ENCODE data around the gene LRRN4CL.
A peak's percentile ranks its signal among the peaks of the same experiment; 100 is the strongest.
"Not testable (repeated sequence)": the region's sequence is repeated elsewhere in the genome, so short reads cannot be mapped to it uniquely, and the experiment has no call there.

The LRRN4CL gene

DNA sequence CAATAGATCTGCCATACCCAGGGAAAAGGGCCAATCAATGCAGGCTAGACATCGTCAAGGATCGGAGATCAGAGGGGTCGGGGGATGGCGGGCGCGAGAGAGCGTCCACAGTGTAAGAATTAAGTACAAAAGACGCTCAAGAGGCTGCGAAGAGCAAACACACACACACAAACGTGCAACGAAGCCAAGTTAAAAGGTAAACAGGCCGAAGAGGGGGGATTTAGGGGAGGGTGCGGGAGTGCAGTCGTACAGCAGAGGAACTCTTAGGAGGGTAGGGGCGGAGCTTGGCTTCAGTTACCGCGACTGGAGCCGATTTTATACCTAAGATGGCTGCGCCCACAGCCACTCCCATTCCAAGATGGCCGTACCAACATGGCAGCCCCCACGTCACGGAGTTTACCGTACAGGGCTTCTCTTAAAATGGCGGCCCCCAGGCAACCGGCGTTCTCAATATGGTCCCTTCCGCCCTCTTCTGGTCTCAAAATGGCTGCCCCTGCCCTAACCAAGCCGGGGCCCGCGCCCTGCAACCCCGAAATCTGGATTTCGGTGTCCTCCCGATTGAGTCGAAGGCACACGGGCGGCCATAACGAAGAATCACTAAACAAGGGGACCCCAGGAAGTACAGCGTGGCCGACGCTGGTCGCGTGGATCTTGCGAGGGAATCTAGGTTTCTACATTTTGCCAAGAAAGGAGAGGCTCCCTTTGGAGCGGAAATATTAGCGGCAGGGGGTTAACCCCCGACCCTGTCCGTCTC is 20.1 kb upstream of the LRRN4CL start:
- DNase-seq (ENCODE audit: low read depth): peak; percentile 94

DNA sequence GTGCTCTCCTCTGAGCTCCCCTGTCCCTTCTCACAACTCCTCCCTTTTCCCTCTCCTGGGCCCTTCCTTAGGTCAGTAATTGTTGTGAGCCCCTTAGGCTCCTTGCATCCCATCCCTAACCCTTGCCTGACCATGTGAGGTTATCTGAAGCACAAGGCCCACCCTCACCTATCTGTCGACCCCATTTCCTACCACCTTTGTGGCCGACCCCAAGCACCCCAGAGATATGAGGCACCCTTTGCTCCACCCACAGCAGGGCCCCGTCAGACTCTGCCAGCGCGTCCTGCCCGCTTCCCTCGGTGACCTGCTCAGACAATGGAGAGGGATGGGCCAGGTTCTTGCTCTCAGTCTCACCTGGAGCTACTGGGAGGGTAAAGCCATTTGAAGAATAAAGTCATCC is 19.5 kb upstream of the LRRN4CL start:
- no peak for DNase-seq (ENCODE audit: low read depth)

DNA sequence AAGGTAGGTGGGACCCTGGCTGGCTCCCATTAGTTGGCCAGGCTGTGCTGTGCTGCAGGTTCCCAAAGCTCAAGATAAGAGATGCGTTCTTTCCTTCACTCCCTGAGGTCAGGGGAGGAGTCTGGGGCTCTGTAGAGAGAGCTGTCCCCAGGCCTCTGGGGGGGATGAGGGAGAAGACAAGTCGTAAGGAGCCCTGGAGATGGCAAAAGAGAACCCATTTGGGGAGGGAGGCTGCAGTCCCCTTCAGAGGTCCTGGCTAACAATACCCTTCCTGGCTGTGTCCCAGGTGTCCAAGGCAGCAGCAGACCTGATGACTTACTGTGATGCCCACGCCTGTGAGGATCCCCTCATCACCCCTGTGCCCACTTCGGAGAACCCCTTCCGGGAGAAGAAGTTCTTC is 19.1 kb upstream of the LRRN4CL start:
- no peak for DNase-seq (ENCODE audit: low read depth)

- no peak for DNase-seq (ENCODE audit: low read depth)
Observed at GRCh38 chr11:62707277-62707861, 18.0 kb upstream of the LRRN4CL start, which contains the start of the genes BSCL2 and GNG3. Gene BSCL2 (minus strand): TSS chr11:62707424. CDS start chr11:62707195, 229 bp downstream. Gene GNG3 (plus strand): TSS chr11:62707676. CDS start chr11:62708296, 620 bp downstream.

DNA sequence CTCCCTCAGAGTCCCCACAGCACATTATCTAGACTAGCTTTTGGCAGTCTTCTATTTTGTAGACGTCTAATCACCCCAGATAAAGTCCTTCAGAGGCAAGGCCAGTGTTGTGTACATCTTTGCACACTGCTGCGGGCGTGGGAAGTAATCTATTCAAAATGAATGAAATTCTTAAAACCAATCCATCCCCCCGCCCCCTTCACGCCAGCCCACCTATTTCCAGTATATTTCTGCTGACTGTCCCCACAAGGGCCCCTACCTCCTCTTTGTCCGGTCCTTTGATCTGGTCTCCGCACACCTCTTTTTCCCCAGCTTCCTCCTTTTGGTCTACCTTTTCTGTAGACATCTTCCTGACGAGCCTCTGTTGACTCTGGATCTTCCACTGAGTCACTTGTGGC is 17.5 kb upstream of the LRRN4CL start:
- no peak for DNase-seq (ENCODE audit: low read depth)

DNA sequence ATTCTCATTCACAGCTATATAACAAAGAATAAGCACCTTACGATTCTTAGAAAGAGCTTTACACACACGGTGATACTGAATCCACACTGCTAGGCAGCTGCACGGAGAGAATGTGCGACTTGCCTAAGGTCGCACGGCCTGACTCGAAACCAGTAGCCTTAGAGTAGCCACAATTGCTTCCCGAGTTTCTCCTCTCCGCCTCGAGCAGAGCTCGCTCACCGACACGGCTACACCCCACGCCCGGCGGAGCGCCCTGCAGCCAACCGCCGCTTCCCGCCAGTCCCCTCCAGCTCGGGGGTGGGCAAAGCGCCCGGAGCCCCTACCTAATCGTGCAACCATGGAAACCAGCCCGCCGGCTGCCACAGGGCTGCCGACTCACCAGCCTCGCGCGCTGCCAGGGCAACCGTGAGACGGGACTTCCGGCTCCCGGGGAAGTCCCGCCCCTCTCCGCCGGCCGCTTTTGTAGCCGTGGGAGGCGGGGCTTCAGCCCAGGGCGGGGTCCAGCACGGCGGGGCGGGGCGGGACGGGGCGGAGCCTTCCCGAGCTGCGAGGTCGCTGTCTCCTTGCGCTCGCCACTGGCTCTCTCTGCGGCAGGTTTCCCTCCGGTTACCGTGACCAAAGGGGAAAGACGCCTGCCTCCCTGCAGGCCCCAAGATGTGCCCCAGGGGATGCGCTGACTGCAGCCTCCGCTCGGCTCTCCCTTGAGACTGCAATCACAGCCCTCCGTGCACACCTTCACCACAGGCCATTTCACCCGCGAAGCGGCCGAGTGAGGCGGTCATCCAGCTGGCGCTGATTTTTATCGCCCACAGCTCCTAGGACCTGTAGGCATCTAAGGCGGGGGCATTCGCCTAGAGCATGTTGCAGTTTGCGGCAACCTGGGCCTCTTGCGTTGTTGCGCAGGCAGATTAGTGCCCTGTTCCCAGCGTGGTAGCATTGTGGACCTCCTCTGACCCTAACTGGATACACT is 16.8 kb upstream of the LRRN4CL start:
- peak; percentile 91 for DNase-seq (ENCODE audit: low read depth)

DNA sequence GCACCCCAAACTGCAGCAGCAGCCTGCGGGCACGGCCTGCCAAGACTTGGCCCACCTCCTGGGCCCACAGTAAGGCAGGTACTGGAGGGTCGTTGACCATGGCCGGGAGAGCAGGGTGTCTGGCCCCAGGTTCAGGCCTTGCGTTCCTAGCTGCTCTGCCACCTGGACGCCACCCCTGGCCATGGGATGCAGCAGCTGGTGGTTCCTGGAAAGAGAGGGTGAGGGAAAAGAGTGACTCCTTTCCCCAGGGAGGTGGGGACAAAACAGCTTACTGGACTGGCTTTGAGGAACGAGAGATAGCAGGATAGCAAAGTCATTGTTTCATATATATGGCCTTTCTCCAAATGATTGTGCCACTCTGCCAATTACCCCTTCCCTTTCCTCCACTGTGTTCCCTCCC is 16.1 kb upstream of the LRRN4CL start:
- no peak for DNase-seq (ENCODE audit: low read depth)

DNA sequence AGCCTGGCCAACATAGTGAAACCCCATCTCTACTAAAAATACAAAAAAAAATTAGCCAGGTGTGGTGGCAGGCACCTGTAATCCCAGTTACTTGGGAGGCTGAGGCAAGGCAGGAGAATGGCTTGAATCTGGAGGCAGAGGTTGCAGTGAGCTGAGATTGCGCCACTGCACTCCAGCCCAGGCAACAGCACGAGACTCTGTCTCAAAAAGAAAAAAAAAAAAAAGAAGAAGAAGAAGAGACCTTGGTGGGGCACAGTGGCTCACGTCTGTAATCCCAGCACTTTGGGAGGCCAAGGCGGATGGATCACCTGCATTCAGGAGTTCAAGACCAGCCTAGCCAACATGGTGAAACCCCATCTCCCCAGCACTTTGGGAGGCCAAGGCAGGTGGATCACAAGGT is 14.6 kb upstream of the LRRN4CL start:
- DNase-seq (ENCODE audit: low read depth): not testable (repeated sequence)

DNA sequence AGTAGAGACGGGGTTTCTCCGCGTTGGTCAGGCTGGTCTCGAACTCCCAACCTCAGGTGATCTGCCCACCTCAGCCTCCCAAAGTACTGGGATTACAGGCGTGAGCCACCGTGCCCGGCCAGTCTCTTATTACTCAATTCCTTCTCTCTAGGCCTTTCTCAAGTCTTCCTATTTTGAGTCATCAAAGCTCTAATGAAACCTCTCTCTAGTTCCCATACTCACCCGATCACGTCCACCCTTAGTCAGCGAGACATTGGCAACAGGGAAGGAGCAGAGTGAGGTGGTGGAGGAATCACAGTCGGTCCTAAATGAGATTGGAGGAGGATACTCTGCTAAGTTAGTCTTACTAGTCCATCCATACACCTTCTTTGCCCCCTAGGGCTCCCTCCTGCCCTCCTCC is 12.9 kb upstream of the LRRN4CL start:
- DNase-seq (ENCODE audit: low read depth): no peak

- DNase-seq (ENCODE audit: low read depth): peak; percentile 67
Observed at GRCh38 chr11:62694455-62695167, 5.3 kb upstream of the LRRN4CL start.

DNA sequence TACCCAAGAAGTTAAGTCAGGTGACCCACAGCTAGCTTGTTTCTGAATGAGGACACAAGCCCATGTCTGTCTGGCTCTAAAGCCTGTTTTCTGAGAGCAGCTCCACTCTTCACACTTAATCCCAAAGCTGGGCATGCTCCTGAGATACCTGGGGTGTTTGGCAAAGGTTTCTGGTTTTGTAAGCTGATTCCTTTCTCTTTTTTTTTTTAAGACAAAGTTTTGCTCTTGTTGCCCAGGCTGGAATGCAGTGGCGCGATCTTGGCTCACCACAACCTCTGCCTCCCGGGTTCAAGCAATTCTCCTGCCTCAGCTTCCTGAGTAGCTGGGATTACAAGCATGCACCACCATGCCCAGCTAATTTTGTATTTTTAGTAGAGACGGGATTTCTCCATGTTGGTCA is 4.3 kb upstream of the LRRN4CL start:
- not testable (repeated sequence) for DNase-seq (ENCODE audit: low read depth)

GRCh38 chr11:62688491-62688890 is 839 bp downstream of the LRRN4CL start:
- no peak for DNase-seq (ENCODE audit: low read depth)

DNA sequence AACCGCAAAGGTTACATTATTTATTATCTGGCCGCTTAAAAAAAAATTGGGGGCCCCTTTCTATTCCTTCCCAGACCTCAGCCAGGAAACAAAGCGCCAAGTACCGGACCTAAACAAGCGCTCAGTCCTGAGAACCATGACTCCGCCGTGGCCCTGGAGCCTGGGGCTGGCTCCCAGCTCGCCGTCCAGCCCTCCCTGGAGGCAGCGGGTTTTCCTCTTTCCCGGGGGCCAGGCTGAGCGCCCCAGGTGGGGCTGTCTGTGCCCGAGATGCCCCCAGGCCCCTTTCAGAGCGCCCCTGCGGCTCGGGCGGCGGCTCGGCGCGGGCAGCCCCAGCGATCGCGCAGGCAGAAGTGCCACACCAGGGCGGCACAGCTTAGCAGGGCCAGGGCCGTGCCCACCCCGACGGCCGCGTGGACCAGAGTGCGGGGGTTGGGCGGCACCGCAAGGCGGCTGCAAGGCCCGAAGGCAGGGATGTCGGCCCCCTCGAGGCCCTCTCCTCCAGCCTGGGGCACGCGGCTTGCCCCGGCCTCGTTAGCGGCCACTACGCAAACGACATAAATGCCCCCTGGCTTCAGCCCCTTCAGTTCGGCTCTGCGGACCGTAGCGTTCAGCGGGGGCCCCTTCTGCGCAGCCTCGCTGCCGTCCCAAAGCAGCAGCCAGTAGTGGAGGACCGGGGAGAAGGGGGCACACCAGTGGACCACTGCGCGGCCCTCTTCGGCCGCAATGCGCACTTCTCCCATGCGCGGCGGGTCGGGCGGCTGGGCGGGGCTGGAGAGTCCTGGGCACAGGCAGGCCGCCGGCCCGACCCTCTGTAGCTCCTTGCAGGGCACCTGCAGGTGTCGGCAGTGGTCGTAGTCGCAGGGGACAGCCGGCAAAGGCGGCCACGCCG is 1.6 kb downstream of the LRRN4CL start:
- no peak for DNase-seq (ENCODE audit: low read depth)

GRCh38 chr11:62682518-62682917 is 6.8 kb downstream of the LRRN4CL start:
- DNase-seq (ENCODE audit: low read depth): no peak

- no peak for DNase-seq (ENCODE audit: low read depth)
Observed at GRCh38 chr11:62680825-62681240, 8.5 kb downstream of the LRRN4CL start.

DNA sequence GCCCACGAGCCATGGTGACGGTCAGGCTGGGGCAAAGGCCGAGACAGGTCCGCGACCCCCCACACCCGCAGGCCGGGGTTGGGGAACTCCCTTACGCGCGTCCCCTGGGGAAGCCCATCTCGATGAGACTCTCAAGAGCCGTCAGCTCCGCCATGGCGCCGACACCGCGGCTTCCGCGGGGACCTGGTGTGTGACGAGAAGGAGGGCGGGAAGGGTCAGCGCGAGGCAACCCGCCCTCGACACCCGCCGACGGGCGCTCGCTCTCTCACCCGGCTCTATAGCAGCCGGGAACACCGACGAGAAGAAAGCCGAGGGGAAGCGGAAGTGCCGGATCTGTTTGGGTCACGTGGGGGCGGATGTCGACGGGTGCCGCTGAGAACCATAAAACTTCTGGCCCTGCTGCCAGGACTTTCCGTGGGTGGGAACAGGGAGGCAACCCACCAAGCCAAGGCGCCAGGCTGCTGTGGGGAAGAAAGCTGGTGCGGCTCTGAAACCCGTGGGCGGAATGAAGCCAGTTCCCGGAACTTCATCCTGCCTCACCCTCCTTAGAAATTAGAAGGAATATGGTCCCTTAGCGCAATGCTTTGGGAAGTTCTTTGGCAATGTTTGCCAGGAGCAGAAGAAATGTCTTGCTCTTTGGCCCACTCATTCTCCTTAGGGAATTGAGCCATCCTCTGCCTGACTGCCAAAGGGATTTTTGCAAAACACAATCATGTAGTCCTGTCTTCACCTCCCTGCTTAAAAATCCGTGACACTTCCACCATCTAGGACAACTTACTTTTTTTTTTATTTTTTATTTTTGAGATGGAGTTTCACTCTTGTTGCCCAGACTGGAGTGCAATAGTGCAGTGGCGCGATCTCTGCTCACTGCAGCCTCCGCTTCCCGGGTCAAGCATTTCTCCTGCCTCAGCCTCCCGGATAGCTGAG is 10.3 kb downstream of the LRRN4CL start, which contains the start of gene UBXN1:
UBXN1 (minus strand) TSS at position 304 of the 927 bp plus-strand sequence; CDS start at position 154, 150 bp downstream.
- DNase-seq (ENCODE audit: low read depth): peak; percentile 81

DNA sequence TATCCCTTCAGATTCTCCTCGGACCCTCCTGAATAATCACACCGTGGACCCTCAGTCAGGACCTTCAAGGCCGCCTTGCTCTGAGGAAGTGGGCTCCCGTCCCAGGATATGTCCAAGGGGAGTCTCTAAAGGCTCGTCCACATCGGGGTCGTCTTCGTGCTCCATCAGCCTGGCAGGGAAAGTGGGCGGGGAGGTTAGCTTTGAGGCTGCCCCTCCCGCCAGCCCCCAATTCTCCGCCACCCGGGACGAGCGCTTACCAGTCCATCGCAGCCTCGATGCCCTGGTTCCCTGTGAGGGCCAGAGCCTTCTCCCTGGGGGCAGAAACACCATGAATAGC is 10.9 kb downstream of the LRRN4CL start:
- DNase-seq (ENCODE audit: low read depth): no peak

DNA sequence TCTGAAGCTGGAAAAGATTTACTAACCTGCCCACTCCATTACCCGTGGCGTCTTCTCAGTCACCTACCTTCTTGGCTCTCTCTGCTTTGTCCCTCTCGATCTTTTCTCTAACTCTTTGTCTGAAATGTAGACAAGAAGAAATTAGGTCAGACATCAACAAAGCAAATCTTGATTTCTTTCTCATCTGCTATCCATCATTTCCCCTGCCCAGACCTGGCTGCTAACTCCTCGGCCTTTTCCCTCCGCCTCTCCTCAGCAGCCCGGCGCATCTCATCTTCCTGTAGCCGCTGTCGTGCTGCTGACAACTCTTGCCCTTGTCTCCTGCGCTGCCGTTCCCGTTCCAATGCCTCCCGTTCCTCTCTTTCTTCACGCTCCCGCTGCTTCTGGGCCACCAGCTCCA is 11.6 kb downstream of the LRRN4CL start:
- DNase-seq (ENCODE audit: low read depth): no peak

GRCh38 chr11:62677156-62677555 is 12.2 kb downstream of the LRRN4CL start:
- no peak for DNase-seq (ENCODE audit: low read depth)

DNA sequence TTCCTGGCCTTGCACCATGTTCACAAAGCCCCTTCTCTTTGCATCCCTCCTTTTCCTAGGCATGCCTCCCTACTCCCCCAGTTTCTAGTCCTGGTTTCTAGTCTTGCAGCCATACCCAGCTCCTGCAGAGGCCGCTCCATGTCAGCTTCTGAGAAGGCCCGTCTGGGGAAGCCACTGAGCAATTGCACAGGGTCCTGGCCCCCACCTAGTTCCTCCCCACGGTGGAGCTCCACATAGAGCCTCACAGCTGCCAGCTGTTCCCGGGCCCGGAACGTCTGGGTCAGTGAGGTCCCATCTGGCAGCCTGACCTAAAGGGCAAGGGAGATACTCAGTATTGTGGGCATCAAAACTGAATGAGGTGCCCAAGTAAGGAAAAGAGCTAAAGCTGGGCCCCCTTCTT is 12.6 kb downstream of the LRRN4CL start:
- DNase-seq (ENCODE audit: low read depth): no peak
